GM12864 (cell line): ENCODE measurements around the gene TIMM22.
"Not testable (repeated sequence)": the region's sequence is repeated elsewhere in the genome, so short reads cannot be mapped to it uniquely, and the experiment has no call there.

ENCODE experiments used
- DNase-seq: peaks from one replicate; pipeline ENCODE4 v3.0.0-alpha.2; 2011; ENCODE audit warnings: low read depth
- H3K4me3 ChIP-seq: 2 replicates; pipeline ENCODE4 v1.5.1; 2011; ENCODE audit warnings: mild to moderate bottlenecking, low read depth, low read length, control low read depth
- TF ChIP-seq, protein P1 (sequence below): IDR thresholded peaks from 2 replicates; pipeline ENCODE4 v1.5.1; 2011; ENCODE audit warnings: low read depth, mild to moderate bottlenecking, moderate library complexity, low read length, control low read depth, inconsistent platforms; ENCODE audit errors: missing control alignments

The TIMM22 gene

DNA sequence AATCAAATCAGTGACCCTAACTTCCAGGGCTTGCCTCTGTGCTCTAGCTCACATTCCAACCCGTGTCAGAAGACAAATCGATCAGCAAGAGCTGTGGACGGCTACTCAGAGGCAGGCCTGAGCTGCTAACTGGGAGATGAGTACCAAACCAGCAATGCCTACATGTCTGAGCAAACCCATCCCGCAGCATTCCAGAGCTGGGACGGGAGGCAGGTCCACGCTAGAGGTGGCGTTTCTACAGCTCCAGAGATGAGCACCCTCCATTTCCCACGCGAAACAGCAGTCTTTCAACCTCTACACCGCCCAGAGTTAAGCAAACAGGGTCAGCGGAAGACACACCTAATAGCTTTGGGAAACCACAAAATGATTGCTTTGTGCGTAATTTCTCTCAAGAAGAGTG lies 23.9 kb upstream of the TIMM22 start:
- TF ChIP-seq, protein P1, sequence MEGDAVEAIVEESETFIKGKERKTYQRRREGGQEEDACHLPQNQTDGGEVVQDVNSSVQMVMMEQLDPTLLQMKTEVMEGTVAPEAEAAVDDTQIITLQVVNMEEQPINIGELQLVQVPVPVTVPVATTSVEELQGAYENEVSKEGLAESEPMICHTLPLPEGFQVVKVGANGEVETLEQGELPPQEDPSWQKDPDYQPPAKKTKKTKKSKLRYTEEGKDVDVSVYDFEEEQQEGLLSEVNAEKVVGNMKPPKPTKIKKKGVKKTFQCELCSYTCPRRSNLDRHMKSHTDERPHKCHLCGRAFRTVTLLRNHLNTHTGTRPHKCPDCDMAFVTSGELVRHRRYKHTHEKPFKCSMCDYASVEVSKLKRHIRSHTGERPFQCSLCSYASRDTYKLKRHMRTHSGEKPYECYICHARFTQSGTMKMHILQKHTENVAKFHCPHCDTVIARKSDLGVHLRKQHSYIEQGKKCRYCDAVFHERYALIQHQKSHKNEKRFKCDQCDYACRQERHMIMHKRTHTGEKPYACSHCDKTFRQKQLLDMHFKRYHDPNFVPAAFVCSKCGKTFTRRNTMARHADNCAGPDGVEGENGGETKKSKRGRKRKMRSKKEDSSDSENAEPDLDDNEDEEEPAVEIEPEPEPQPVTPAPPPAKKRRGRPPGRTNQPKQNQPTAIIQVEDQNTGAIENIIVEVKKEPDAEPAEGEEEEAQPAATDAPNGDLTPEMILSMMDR: no peak
- H3K4me3 ChIP-seq: no peak overlapping the region
- no peak for DNase-seq

DNA sequence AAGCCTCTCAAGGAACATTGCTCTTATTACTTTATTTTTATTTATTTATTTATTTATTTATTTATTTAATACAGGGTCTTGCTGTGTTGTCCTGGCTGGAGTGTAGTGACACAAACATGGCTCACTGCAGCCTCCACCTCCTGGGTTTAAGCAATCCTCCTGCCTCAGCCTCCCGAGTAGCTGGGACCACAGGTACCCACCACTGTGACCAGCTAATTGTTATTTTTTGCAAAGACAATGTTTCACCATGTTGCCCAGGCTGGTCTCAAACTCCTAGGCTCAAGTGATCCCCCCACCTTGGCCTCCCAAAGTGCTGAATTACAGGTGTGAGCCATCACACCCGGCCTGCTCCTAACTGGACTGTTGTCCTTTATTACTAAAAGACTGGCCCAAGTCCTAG lies 22.2 kb upstream of the TIMM22 start:
- H3K4me3 ChIP-seq, DNase-seq: not testable (repeated sequence)

DNA sequence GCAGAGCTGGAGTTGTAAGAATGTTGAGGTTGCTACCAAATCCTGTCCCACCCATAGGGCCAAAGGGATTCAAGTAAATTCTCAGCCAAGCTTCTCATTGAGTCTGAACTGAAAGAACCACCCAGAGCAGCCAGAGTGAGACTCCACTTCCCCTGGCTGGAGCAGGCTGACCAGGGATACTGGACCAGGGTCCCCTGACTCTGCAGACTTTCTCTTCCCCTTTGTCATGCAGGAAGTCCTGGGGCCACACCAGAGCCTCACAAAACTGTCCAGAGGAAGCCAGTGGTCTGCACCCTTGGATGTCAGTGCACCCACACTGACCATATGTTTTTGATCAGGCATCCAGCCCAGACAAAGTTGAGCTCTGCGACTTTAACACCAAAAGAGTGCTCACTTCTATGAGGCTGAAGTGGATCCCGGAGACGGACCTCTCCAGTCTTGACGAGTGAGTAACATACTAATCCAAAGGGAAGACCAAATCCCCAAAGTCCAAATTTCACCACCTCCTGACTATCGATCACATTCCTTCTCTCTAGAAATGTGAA lies 21.5 kb upstream of the TIMM22 start:
- TF ChIP-seq, protein P1: no peak
- no peak overlapping the region for H3K4me3 ChIP-seq
- no peak for DNase-seq

DNA sequence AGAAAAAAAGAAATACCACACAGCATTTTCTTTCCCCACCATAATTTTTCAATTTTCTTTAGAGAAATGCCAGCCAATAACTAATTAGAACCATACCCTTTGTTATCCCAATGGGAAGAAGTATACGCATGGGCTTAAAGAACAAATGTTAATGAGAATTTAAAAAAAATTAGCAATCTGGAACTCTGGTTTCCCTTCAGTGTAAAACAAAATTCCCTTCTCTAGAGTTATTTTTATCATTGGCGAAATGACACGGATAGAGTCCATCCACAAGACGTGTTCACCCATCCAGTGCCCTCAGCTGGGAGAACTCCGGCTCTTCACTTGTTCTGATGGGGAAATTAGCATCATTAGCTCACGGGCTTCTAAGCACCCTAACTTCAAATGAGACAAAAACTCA lies 20.6 kb upstream of the TIMM22 start:
- H3K4me3 ChIP-seq: no peak overlapping the region
- TF ChIP-seq, protein P1: no peak
- no peak for DNase-seq

DNA sequence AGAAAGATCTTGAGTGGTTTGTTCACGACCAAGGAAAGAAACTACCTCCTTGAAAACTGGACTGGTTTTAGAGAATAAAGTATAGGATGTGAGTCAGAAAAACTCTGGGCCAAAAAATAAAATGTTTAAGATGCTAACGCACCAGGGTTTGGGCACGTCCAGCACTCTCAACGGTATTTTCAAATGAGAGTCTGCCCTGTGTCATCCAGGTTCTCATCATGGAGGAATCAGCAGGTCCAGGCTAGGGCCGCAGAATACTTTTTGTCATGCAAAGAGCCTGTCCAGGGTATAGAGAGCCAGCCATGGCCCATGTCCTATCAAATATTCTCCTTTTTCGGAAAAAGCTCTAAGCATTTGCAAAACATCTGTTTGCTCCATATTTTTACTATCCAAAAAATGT lies 19.8 kb upstream of the TIMM22 start:
- no peak overlapping the region for H3K4me3 ChIP-seq
- no peak for DNase-seq
- TF ChIP-seq, protein P1: no peak

DNA sequence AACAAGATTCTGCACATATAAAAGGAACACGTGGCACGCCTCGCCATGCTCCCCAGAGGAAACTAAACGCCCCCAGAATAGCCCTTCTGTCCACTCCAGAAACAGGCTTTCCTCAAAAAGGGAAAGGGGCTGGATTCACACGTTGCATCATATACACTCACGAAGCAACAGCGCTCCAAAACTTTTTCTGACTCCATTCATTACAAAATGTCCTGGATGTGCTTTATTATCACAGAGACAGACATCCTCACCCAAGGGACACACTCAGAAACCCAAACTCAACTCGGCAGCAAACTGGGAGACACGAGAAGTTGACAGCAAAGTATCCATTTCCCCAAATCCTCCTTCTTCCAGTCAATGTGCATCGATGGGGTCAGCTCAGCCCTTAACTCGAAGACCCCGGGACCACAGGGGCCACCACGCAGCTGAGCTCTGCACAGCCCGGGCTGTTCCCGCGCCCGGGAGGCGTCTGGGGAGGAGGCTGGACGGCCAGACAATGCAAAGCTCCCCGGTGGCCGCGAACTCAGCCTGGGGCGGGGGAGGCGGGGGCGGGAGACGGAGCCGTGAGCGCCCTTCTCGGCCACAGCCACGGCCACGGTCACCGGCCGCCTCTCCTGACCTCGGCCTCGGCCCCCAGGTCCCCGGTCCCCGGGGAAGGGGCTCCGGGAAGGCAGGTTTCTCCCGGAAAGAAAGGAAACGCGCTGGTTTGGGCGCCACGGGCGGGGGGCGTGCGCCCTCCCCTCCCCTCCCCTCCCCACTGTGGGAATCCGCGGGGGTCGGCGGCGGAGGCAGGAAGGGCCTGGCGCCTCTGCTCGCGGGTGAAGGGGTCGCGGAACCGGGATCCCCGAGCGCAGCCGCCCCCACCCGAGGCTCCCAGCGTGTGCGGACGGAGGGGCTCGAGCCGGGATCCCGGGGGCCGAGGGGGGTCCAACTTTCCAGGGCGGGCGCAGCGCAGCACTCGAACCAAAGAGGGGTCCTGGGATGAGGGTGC lies 18.5 kb upstream of the TIMM22 start:
- no peak overlapping the region for H3K4me3 ChIP-seq
- DNase-seq: no peak
- TF ChIP-seq, protein P1: no peak

DNA sequence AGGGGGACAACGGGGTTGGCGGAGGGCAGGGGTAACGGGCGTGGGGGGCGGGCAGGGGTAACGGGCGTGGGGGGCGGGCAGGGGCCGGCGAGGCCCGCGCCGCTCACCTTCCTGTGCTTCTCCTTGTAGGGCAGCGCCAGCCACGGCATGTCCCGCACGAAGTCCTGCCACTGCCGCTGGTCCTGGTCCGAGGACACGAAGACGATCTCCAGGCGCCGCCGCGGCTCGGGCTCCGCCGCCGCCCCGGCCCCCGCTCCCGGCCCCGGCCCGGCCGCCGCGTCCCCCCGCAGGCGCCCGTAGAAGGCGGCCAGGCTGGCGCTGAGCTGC lies 17.8 kb upstream of the TIMM22 start:
- TF ChIP-seq, protein P1: no peak
- peak overlapping the region; percentile 53 for H3K4me3 ChIP-seq
- no peak for DNase-seq
